ENCODE data around the gene ROCK2. TPM values are rescaled to one million over a fixed set of nuclear protein-coding genes. Genes with fewer than 3 reads are reported as not detected.

The ROCK2 gene
- total RNA-seq, 4 donors from 2014 or later = 90.0 to 119 (median 101) TPM

GRCh38 chr2:11227595-11227994, 116.8 kb downstream of the ROCK2 start:
- intact Hi-C loops (cut with DNase I) = no loop called here
- no peak for DNase-seq (ENCODE audit: extremely low spot score)
- no peak overlapping the region for H3K4me3 ChIP-seq
- no peak for TF ChIP-seq CTCF (IDR thresholded peaks at IDR 0.05)
- TF ChIP-seq EP300 (IDR thresholded peaks at IDR 0.05) = no peak
- TF ChIP-seq POLR2A (IDR thresholded peaks at IDR 0.05; ENCODE audit: low read depth) = no peak
- no peak for TF ChIP-seq POLR2AphosphoS5 (IDR thresholded peaks at IDR 0.05)
- H3K36me3 ChIP-seq = peaks cover 0 to 16% (median 8%) of the 10 kb centered on the region in 4 donors
- no peak overlapping the region for H3K27ac ChIP-seq (replicated peaks in 1 of 4)
- H3K27me3 ChIP-seq = no peaks in the 10 kb centered on the region
- H3K4me1 ChIP-seq = peaks cover 0 to 3% (median 0%) of the 10 kb centered on the region in 4 donors
- H3K9me3 ChIP-seq = no peaks in the 10 kb centered on the region

- no peak overlapping the region for H3K27ac ChIP-seq (replicated peaks in 1 of 4)
- H3K4me3 ChIP-seq = no peak overlapping the region
- H3K27me3 ChIP-seq = no peaks in the 10 kb centered on the region
- peaks cover 0 to 3% (median 0%) of the 10 kb centered on the region in 4 donors for H3K4me1 ChIP-seq
- intact Hi-C loops (cut with DNase I) = no loop called here
- peaks cover 7 to 38% (median 20%) of the 10 kb centered on the region in 4 donors for H3K36me3 ChIP-seq
- TF ChIP-seq CTCF (IDR thresholded peaks at IDR 0.05) = no peak
- no peaks in the 10 kb centered on the region for H3K9me3 ChIP-seq
- DNase-seq (ENCODE audit: extremely low spot score) = no peak
These were observed 119.5 kb downstream of the ROCK2 start for GRCh38 chr2:11224887-11225286.

GRCh38 chr2:11222845-11223244, 121.6 kb downstream of the ROCK2 start:
- peaks cover 0 to under 1% (median 0%) of the 10 kb centered on the region in 4 donors for H3K4me1 ChIP-seq
- TF ChIP-seq CTCF (IDR thresholded peaks at IDR 0.05) = no peak
- TF ChIP-seq EP300 (IDR thresholded peaks at IDR 0.05) = no peak
- no peak for TF ChIP-seq POLR2AphosphoS5 (IDR thresholded peaks at IDR 0.05)
- no peak for TF ChIP-seq POLR2A (IDR thresholded peaks at IDR 0.05; ENCODE audit: low read depth)
- H3K27me3 ChIP-seq = no peaks in the 10 kb centered on the region
- intact Hi-C loops (cut with DNase I) = no loop called here
- no peak for DNase-seq (ENCODE audit: extremely low spot score)
- 91% methylated on average over 5 of the region's 5 CpGs for WGBS
- no peak overlapping the region for H3K4me3 ChIP-seq
- H3K9me3 ChIP-seq = no peaks in the 10 kb centered on the region
- H3K36me3 ChIP-seq = peaks cover 14 to 47% (median 33%) of the 10 kb centered on the region in 4 donors
- H3K27ac ChIP-seq (replicated peaks in 1 of 4) = no peak overlapping the region

GRCh38 chr2:11220445-11220844, 124.0 kb downstream of the ROCK2 start:
- intact Hi-C loops (cut with DNase I) = no loop called here
- Histone ChIP-seq H3K27ac (replicated peaks in 1 of 4) (no peak overlapping the region), H3K4me3 (no peak overlapping the region), H3K9me3 (no peaks in the 10 kb centered on the region), H3K4me1 (no peaks in the 10 kb centered on the region), H3K27me3 (no peaks in the 10 kb centered on the region), H3K36me3 (peaks cover 24 to 71% (median 51%) of the 10 kb centered on the region in 4 donors)
- TF ChIP-seq CTCF (IDR thresholded peaks at IDR 0.05) (no peak), EP300 (IDR thresholded peaks at IDR 0.05) (no peak), POLR2A (IDR thresholded peaks at IDR 0.05; ENCODE audit: low read depth) (no peak), POLR2AphosphoS5 (IDR thresholded peaks at IDR 0.05) (no peak)
- 95% methylated on average over 2 of the region's 2 CpGs for WGBS
- DNase-seq (ENCODE audit: extremely low spot score) = no peak

- Histone ChIP-seq H3K27me3 (no peaks in the 10 kb centered on the region), H3K4me3 (no peak overlapping the region), H3K9me3 (no peaks in the 10 kb centered on the region), H3K36me3 (peaks cover 22 to 94% (median 78%) of the 10 kb centered on the region in 4 donors), H3K27ac (replicated peaks in 1 of 4) (no peak overlapping the region), H3K4me1 (no peaks in the 10 kb centered on the region)
- TF ChIP-seq POLR2A (IDR thresholded peaks at IDR 0.05; ENCODE audit: low read depth) (no peak), EP300 (IDR thresholded peaks at IDR 0.05) (no peak), CTCF (IDR thresholded peaks at IDR 0.05) (no peak), POLR2AphosphoS5 (IDR thresholded peaks at IDR 0.05) (no peak)
- WGBS = 94% methylated on average over 3 of the region's 3 CpGs
- no peak for DNase-seq (ENCODE audit: extremely low spot score)
- intact Hi-C loops (cut with DNase I) = no loop called here
These were observed 129.0 kb downstream of the ROCK2 start for GRCh38 chr2:11215407-11215806.
